GM12801 (cell line): ENCODE measurements around the gene KCNQ1.

Experiments used
- CTCF ChIP-seq: IDR thresholded peaks from one replicate; pipeline ENCODE4 v1.5.1; 2011; ENCODE audit warnings: control low read depth; ENCODE audit not compliant: insufficient read length; ENCODE audit errors: extremely low read depth

The KCNQ1 gene

DNA sequence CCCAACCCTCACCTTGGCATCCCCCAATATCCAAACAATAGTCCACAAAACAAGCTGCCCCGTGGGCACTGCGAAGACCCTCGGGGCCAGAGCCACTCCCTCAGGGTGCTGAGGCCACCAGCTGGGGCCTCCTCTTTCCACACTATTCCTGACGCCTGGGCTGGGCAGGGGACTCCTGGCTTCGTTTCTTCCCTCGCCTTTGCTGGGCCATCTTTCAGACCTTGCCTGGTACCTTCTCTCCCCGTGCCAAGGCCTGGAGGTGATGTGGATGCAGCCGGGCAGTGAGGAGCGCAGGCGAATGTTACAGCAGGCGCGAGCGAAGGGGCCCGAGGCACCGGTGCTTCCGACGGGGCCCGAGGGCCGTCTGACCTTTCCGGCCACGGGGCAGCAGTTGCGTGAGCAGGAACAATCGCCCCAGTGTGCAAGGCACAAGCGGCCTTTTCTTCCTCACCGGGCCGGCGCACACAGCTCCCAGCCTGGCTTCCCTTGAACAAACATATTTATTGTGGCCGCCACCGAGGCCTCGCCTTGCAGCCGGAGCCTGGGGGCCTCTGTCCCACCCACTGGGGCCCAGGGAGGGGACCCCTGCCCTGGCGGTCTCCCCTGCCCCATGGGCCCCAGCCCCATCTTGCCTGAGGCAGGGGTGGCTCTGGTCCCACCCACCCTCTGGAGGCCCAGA is 287.6 kb downstream of the KCNQ1 start:
- no peak for TF ChIP-seq CTCF

GRCh38 chr11:2732940-2733628 is 288.3 kb downstream of the KCNQ1 start:
- no peak for TF ChIP-seq CTCF

- TF ChIP-seq CTCF, result no peak
These were observed 289.6 kb downstream of the KCNQ1 start for GRCh38 chr11:2734181-2735052.

DNA sequence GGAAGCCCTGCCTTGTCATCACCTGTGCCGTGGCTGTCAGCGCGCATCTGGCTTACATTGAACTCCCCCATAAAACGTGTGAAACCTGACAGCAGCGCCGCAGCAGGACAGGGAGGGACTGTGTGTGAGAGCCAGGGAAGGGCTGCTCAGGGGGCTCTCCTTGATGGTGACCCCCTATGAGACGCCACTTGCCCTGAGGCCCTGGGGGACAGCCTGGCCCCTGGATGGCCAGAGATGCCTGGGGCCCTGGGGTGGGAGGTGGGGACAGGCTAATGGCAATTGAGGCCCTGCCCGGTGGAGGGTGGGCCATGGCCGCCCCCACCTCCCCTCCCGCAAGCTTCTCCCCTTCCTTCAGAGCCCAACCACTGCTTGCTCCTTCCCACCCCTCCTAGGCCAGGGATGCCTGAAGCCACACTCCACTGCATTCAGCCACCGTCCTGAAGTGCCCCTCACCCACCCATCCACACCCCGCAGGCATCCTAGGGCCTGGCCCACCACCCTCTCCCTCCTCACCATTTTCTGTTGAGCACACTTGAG is 290.3 kb downstream of the KCNQ1 start:
- no peak for TF ChIP-seq CTCF

DNA sequence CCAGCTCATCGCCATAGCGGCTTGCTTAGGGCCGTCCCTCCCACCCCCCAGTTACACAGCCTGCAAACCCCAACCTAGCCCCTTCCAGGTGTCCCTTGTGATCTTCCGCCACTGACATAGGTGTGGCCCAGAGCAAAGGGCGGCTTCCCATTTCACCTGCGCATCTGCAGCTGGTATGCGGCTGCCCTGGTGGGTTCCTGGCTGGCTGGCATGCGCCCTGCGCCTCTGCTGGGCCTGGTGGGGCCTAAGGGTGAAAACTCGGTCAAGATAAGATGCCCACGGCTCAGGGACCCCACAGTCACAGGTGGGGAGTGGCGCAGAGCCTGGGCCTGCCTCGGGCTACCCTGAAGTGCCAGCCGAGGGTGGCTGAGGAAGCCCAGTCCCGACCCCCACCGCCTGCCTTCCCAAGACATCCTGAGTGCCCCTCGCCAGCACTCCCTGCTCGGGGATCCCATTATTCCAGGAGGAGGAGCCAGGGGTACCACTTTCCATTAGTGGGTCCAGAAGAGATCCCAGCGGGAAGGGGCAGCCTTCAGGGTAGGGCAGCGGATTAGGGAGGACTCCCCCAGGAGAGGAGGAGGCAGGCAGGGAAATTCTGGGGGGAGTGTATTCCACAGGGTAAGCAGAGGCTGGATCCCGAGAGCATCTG is 291.9 kb downstream of the KCNQ1 start:
- TF ChIP-seq CTCF, result no peak

- no peak for TF ChIP-seq CTCF
These were observed 292.4 kb downstream of the KCNQ1 start for GRCh38 chr11:2737226-2737590.

DNA sequence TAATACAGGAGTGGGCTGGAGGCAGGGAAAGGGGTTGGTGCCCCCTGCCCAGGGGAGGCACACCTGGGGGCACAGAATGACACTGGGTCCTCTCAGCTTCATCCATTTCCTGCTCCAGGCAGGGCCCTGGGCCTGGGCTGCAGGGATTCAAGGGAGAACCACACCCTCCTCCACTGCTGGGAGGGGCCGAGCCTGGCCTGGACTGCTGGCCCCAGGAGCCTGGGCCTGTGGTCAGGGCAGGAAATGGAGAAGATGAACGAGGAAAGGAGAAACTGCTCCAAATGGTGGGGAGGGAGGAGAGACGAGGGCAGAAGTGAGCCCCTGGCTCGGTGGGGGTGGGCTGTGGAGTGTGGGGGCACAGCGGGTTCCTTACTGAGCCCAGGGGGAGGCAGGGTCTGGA is 293.1 kb downstream of the KCNQ1 start:
- no peak for TF ChIP-seq CTCF
